Body of pancreas (tissue), 4 donors: Measurements from ENCODE around the gene CLIP2. TPM values are rescaled to one million over a fixed set of nuclear protein-coding genes. Genes with fewer than 3 reads are reported as not detected.

Experiments used
- ATAC-seq: fragments of 150-250 bp; one replicate; pipeline ENCODE4 v1.9.1; 2016
- DNase-seq, 4 donors: peaks; one replicate each; pipeline ENCODE4 v3.0.0-alpha.2; 2019
- H3K27ac ChIP-seq, 4 donors: fragments of 200-600 bp; sonication (generic); 1 replicate in 3 of 4; 2 replicates in 1 of 4; pipeline versions ENCODE4 v1.5.1 to v1.6.1; 2016 to 2019; ENCODE audit warnings: mild to moderate bottlenecking in 1 of 4, mixed read lengths in 1 of 4, moderate library complexity in 1 of 4
- H3K27me3 ChIP-seq, 2 donors: fragments of 200-600 bp; sonication (generic); one replicate each; pipeline ENCODE4 v1.6.0; 2016; ENCODE audit warnings: mild to moderate bottlenecking in 1 of 2
- H3K36me3 ChIP-seq, 2 donors: fragments of 200-600 bp; sonication (generic); replicated peaks in 1 of 2; 2 replicates each; pipeline ENCODE4 v1.5.1; 2016; ENCODE audit warnings: low read depth in 2 of 2; ENCODE audit not compliant: insufficient read depth in 1 of 2
- H3K4me1 ChIP-seq: fragments of 200-600 bp; sonication (generic); one replicate; pipeline ENCODE4 v1.6.0; 2016
- H3K4me3 ChIP-seq, 2 donors: fragments of 200-600 bp; sonication (generic); 1 replicate in 1 of 2; 2 replicates in 1 of 2; pipeline ENCODE4 v1.5.1; 2016 to 2019
- H3K9me3 ChIP-seq, 3 donors: fragments of 200-600 bp; sonication (generic); 1 replicate in 2 of 3; 2 replicates in 1 of 3; pipeline ENCODE4 v1.5.1; 2016
- POLR2A ChIP-seq, 3 donors: fragments of 450-650 bp; IDR thresholded peaks; one replicate each; pipeline ENCODE4 v1.6.1; 2016; ENCODE audit warnings: antibody characterized with exemption in 3 of 3, mild to moderate bottlenecking in 2 of 3
- WGBS, 2 donors: methylation state at CpG; one replicate each; pipeline ENCODE4 v1.1.5; 2017; 5-methylcytosine and 5-hydroxymethylcytosine counted together
- intact Hi-C: fragments of 100-400 bp; cut with DNase I; formaldehyde crosslinking; loops from one replicate; pipeline ENCODE4 v1.15.1; 2023
- total RNA-seq, 2 donors: library from RNA; depleted of rRNA; stranded (reverse); fragments of >200 nt; gene quantifications; one replicate each; pipeline ENCODE4 v1.1.0, GENCODE V29; 2016
- TF ChIP-seq, protein P1 (sequence below), 7 experiments: fragments of 450-650 bp in 4 of 7; fragments of 200-600 bp in 3 of 7; sonication (generic) in 3 of 7; IDR thresholded peaks; one replicate each; pipeline ENCODE4 v1.5.1; 2016 to 2019; ENCODE audit warnings: antibody characterized with exemption in 7 of 7

Gene CLIP2
- total RNA-seq, 2 donors from 2014 or later: 31.6 to 120 TPM

DNA sequence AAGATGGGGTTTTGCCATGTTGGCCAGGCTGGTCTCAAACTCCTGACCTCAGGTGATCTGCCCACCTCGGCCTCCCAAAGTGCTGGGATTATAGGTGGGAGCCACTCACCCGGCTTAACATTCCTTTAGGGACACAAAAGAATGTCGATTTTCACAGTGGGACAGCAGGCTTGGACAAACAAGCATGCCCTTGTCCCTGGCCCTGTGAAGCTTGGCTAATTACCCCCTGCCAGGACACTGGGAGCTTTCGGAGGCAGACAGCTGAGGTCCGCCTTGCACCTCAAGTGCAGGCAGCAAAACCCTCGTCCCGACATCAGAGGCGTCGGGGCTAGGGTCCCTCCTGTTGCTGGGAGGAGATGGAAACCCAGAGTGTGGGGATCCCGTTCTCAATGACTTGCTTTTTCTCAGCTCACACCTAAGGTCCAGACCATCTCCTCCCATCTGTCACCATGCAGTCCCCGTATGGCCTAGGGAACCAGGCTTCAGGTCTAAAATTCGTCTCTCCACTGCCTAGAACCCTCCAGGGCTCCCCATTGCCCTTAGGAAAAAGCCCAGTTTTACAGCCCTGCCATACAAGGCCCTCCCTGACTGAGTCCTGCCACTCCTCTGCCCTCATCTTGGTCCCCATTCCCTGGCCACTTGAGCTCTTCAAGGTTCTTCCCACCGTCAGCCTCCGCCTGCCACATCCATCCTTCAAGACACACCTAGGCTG lies 6.3 kb upstream of the CLIP2 start:
- DNase-seq (no peak), ATAC-seq (no peak)
- peaks cover 25% of the 10 kb centered on the region for H3K4me1 ChIP-seq
- no peaks in the 10 kb centered on the region for H3K27me3 ChIP-seq
- H3K9me3 ChIP-seq: no peaks in the 10 kb centered on the region
- TF ChIP-seq POLR2A (IDR thresholded peaks at IDR 0.05): no peak
- TF ChIP-seq, protein P1, sequence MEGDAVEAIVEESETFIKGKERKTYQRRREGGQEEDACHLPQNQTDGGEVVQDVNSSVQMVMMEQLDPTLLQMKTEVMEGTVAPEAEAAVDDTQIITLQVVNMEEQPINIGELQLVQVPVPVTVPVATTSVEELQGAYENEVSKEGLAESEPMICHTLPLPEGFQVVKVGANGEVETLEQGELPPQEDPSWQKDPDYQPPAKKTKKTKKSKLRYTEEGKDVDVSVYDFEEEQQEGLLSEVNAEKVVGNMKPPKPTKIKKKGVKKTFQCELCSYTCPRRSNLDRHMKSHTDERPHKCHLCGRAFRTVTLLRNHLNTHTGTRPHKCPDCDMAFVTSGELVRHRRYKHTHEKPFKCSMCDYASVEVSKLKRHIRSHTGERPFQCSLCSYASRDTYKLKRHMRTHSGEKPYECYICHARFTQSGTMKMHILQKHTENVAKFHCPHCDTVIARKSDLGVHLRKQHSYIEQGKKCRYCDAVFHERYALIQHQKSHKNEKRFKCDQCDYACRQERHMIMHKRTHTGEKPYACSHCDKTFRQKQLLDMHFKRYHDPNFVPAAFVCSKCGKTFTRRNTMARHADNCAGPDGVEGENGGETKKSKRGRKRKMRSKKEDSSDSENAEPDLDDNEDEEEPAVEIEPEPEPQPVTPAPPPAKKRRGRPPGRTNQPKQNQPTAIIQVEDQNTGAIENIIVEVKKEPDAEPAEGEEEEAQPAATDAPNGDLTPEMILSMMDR (IDR thresholded peaks at IDR 0.05): no peak
- H3K27ac ChIP-seq: no peak overlapping the region
- intact Hi-C loops: loop anchor here (10.0 kb wide), 1 partner anchor 112 kb away; no protein-coding TSS in a partner anchor
- no peak overlapping the region for H3K4me3 ChIP-seq
- 82 to 84% methylated on average over 8 to 13 of the region's 14 CpGs for WGBS, 2 donors
- H3K36me3 ChIP-seq: no peaks in the 10 kb centered on the region

DNA sequence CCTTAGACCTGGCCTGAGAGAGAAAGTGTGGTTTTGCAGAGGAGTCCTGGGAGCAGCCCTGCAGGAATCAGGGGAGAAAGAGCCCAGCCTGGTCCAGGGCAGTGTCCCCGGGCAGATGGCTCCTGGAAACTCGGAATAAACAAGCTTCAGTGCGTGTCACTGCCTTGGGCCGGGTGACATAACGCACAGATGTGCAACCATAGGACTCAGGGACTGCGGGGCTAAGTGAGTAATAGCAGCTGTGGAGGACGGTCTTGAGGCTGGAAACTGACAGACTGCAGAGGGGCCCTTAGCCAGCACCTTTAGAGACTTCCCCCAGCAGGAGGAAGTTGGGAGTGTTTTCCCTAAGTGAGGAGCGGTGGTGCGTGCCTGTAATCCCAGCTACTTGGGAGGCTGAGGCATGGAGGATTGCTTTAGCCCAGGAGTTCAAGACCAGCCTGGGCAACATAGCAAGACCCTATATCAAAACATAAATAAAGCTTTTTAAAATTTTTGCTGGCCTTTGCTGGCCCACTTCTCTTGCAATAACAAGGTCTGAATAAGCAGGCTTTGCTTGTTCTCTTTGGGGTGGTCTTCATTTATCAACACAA lies 5.3 kb upstream of the CLIP2 start:
- Histone ChIP-seq H3K9me3 (no peaks in the 10 kb centered on the region), H3K27ac (peak overlapping the region in 1 of 4 donors; percentile 32), H3K4me1 (peaks cover 30% of the 10 kb centered on the region), H3K36me3 (no peaks in the 10 kb centered on the region), H3K27me3 (no peaks in the 10 kb centered on the region), H3K4me3 (no peak overlapping the region)
- ATAC-seq (no peak), DNase-seq (no peak)
- intact Hi-C loops: loop anchor here (10.0 kb wide), 1 partner anchor 111 kb away; no protein-coding TSS in a partner anchor
- TF ChIP-seq, protein P1 (IDR thresholded peaks at IDR 0.05): no peak
- TF ChIP-seq POLR2A (IDR thresholded peaks at IDR 0.05): no peak
- 84 to 85% methylated on average over 9 of the region's 9 CpGs for WGBS, 2 donors

DNA sequence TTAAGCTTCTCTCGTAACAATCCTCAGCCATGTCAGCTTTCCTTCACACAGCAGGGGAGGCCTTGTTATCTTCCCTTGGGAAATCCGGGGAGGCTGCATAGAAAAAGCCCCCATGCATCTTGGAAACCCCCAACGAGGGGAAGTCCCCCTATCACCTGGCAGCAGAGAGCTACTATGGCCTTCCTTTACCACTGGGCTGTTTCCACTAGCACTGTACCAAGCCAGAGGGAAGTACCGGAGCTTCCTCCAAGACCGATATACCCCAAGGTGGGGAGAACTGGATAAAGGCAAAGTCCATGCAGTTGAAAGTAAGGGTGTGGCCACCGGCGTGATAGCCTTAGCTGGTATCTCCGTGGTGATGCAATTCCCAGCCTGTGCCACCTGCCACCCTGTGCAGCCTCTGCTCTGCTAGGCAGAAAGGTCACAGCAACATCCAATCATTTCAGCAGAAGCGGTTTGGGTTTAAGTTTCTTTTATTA lies 4.4 kb upstream of the CLIP2 start:
- peaks cover 23% of the 10 kb centered on the region for H3K4me1 ChIP-seq
- no peaks in the 10 kb centered on the region for H3K9me3 ChIP-seq
- H3K27ac ChIP-seq: peak overlapping the region in 3 of 4 donors; percentile 6 to 47 (median 32)
- no peak overlapping the region for H3K4me3 ChIP-seq
- H3K27me3 ChIP-seq: no peaks in the 10 kb centered on the region
- ATAC-seq (peak; percentile 14), DNase-seq (peak in 3 of 4 donors; percentile 55 to 76 (median 73))
- 17 to 22% methylated on average over 4 to 9 of the region's 9 CpGs for WGBS, 2 donors
- TF ChIP-seq, protein P1 (IDR thresholded peaks at IDR 0.05): no peak
- no peak for TF ChIP-seq POLR2A (IDR thresholded peaks at IDR 0.05)
- no peaks in the 10 kb centered on the region for H3K36me3 ChIP-seq
- intact Hi-C loops: loop anchor here (10.0 kb wide), 1 partner anchor 110 kb away; no protein-coding TSS in a partner anchor

DNA sequence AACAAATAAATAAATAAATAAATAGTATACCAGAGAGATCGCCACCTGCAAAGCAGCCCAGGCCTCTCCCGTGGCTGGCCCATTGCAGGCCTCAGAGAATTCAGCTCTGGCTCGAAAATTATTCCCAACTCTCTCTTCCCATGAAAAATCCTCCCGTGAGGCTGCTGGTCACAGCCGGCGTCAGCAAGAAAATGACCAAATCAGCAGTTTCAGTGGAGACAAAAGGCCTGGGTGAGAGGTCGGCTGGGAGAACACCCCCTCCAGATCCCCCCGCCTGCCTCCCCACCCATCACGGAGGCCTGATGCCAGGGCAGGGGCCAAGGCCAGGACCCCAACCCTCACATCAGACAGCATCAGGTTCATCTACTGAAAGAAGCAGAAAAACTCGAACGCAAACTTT lies 3.1 kb upstream of the CLIP2 start:
- intact Hi-C loops: loop anchor here (10.0 kb wide), 1 partner anchor 109 kb away; no protein-coding TSS in a partner anchor
- H3K4me3 ChIP-seq: no peak overlapping the region
- 91 to 92% methylated on average over 9 to 11 of the region's 11 CpGs for WGBS, 2 donors
- H3K36me3 ChIP-seq: no peaks in the 10 kb centered on the region
- no peaks in the 10 kb centered on the region for H3K27me3 ChIP-seq
- H3K27ac ChIP-seq: no peak overlapping the region
- DNase-seq (no peak), ATAC-seq (no peak)
- no peaks in the 10 kb centered on the region for H3K9me3 ChIP-seq
- peaks cover 28% of the 10 kb centered on the region for H3K4me1 ChIP-seq
- TF ChIP-seq, protein P1 (IDR thresholded peaks at IDR 0.05): no peak
- TF ChIP-seq POLR2A (IDR thresholded peaks at IDR 0.05): no peak
